ENCODE measurements around the gene CREB1. TPM values are rescaled to one million over a fixed set of nuclear protein-coding genes. Genes with fewer than 3 reads are reported as not detected.

Gene CREB1
- total RNA-seq, 4 donors from 2014 or later: 31.1 to 51.5 (median 43.3) TPM

- Histone ChIP-seq H3K27me3 (no peaks in the 10 kb centered on the region), H3K4me1 (peaks cover 40 to 48% (median 44%) of the 10 kb centered on the region in 4 donors), H3K27ac (replicated peaks in 1 of 4) (no peak overlapping the region), H3K9me3 (no peaks in the 10 kb centered on the region), H3K36me3 (no peaks in the 10 kb centered on the region), H3K4me3 (no peak overlapping the region)
- TF ChIP-seq CTCF (IDR thresholded peaks at IDR 0.05): no peak
- TF ChIP-seq EP300 (IDR thresholded peaks at IDR 0.05): no peak
- no peak for TF ChIP-seq POLR2AphosphoS5 (IDR thresholded peaks at IDR 0.05)
- no peak for TF ChIP-seq POLR2A (IDR thresholded peaks at IDR 0.05; ENCODE audit: low read depth)
- peak; percentile 87 for DNase-seq (ENCODE audit: extremely low spot score)
- WGBS: 66% methylated on average over 5 of the region's 5 CpGs
- intact Hi-C loops (cut with DNase I): no loop called here
Measured at GRCh38 chr2:207503234-207503633, 26.5 kb upstream of the CREB1 start.

DNA sequence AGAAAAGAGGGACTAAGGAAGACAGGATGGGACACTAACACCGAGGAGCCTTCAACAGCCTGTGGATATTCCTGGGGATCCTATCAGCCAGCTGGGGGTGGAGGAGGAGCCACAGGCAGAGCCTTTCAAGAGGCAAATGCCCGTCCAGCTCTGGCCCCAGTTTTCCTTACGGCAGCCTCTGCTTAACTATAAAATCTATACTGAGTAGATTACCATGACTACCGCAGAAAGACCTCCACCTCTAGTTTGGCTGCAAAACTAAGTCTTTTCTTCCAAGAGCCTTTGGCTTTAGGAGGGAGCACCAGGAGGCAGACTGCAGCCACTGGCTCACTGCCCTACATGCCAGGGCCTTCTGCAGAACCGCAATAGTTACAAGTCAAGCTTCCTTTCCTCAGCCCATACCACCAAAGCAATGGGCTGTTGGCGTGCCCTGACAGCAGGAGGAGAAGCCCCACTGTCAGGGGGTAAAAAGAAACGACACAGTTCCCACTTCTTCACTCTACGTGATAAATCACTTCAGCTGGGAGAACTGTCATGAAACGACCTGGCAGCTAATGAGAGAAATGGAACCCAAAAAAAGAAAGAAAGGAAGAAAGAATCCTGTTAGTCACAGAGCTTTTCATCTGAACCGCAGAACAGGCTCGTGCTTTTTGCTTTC lies 25.1 kb upstream of the CREB1 start:
- Histone ChIP-seq H3K36me3 (no peaks in the 10 kb centered on the region), H3K4me3 (peak overlapping the region in 1 of 4 donors; percentile 8), H3K27ac (replicated peaks in 1 of 4) (peak overlapping the region; percentile 22 to 71 (median 66)), H3K4me1 (peaks cover 27 to 37% (median 35%) of the 10 kb centered on the region in 4 donors), H3K27me3 (no peaks in the 10 kb centered on the region), H3K9me3 (no peaks in the 10 kb centered on the region)
- intact Hi-C loops (cut with DNase I): no loop called here
- TF ChIP-seq EP300 (IDR thresholded peaks at IDR 0.05) (no peak), POLR2A (IDR thresholded peaks at IDR 0.05; ENCODE audit: low read depth) (no peak), POLR2AphosphoS5 (IDR thresholded peaks at IDR 0.05) (no peak), CTCF (IDR thresholded peaks at IDR 0.05) (no peak)
- 37% methylated on average over 11 of the region's 11 CpGs for WGBS
- DNase-seq (ENCODE audit: extremely low spot score): peak; percentile 72

GRCh38 chr2:207505171-207505570 lies 24.6 kb upstream of the CREB1 start:
- peak; percentile 19 for DNase-seq (ENCODE audit: extremely low spot score)
- H3K27me3 ChIP-seq: no peaks in the 10 kb centered on the region
- intact Hi-C loops (cut with DNase I): no loop called here
- TF ChIP-seq CTCF (IDR thresholded peaks at IDR 0.05) (no peak), EP300 (IDR thresholded peaks at IDR 0.05) (no peak), POLR2A (IDR thresholded peaks at IDR 0.05; ENCODE audit: low read depth) (no peak), POLR2AphosphoS5 (IDR thresholded peaks at IDR 0.05) (no peak)
- no peaks in the 10 kb centered on the region for H3K36me3 ChIP-seq
- peak overlapping the region; percentile 22 to 71 (median 66) for H3K27ac ChIP-seq (replicated peaks in 1 of 4)
- peak overlapping the region in 1 of 4 donors; percentile 8 for H3K4me3 ChIP-seq
- peaks cover 25 to 36% (median 33%) of the 10 kb centered on the region in 4 donors for H3K4me1 ChIP-seq
- no peaks in the 10 kb centered on the region for H3K9me3 ChIP-seq
- 52% methylated on average over 3 of the region's 3 CpGs for WGBS

DNA sequence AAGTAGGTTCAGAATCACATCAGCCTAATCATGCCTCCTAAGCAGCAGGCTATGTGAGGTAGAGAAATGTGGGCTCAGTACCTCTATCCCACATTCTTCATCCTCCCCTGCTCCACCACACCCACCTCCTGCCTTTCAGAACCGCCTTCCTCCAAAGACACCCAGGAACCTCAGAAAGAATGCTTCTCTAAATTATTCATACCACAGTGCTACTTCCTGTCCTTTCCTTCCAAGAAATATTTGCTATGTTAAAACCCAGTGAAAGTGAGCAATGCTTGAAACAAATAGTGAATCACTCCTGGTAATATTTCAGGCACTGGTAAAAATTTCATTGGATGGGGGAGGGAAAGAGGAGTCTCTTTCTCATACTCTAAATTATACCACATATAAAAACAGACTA lies 24.0 kb upstream of the CREB1 start:
- no peaks in the 10 kb centered on the region for H3K27me3 ChIP-seq
- H3K36me3 ChIP-seq: no peaks in the 10 kb centered on the region
- TF ChIP-seq POLR2AphosphoS5 (IDR thresholded peaks at IDR 0.05): no peak
- TF ChIP-seq EP300 (IDR thresholded peaks at IDR 0.05): no peak
- intact Hi-C loops (cut with DNase I): no loop called here
- H3K4me1 ChIP-seq: peaks cover 25 to 34% (median 32%) of the 10 kb centered on the region in 4 donors
- H3K27ac ChIP-seq (replicated peaks in 1 of 4): peak overlapping the region; percentile 22 to 71 (median 66)
- H3K4me3 ChIP-seq: no peak overlapping the region
- peak; percentile 62 for DNase-seq (ENCODE audit: extremely low spot score)
- WGBS: 23% methylated on average over 1 of the region's 1 CpG
- H3K9me3 ChIP-seq: no peaks in the 10 kb centered on the region

GRCh38 chr2:207506426-207506825 lies 23.3 kb upstream of the CREB1 start:
- Histone ChIP-seq H3K9me3 (no peaks in the 10 kb centered on the region), H3K36me3 (no peaks in the 10 kb centered on the region), H3K27ac (replicated peaks in 1 of 4) (peak overlapping the region in 1 of 4 donors; percentile 70), H3K4me3 (no peak overlapping the region), H3K4me1 (peaks cover 25 to 34% (median 32%) of the 10 kb centered on the region in 4 donors), H3K27me3 (no peaks in the 10 kb centered on the region)
- intact Hi-C loops (cut with DNase I): no loop called here
- 93% methylated on average over 1 of the region's 1 CpG for WGBS
- DNase-seq (ENCODE audit: extremely low spot score): peak; percentile 42
- TF ChIP-seq POLR2A (IDR thresholded peaks at IDR 0.05; ENCODE audit: low read depth): no peak
- no peak for TF ChIP-seq EP300 (IDR thresholded peaks at IDR 0.05)
- TF ChIP-seq CTCF (IDR thresholded peaks at IDR 0.05): no peak
- TF ChIP-seq POLR2AphosphoS5 (IDR thresholded peaks at IDR 0.05): no peak
